ENCODE data around the gene STK16.

The STK16 gene

GRCh38 chr2:219270055-219270372 lies 24.7 kb downstream of the STK16 start:
- Histone ChIP-seq H3K4me3 (ENCODE audit: low read length) (no peak overlapping the region), H4K20me1 (ENCODE audit: insufficient read depth, low read length) (no peaks in the 10 kb centered on the region), H3K9me3 (ENCODE audit: insufficient read depth, low read length) (no peaks in the 10 kb centered on the region), H3K27me3 (ENCODE audit: low read depth, low read length) (no peaks in the 10 kb centered on the region), H3K4me2 (ENCODE audit: low read length) (no peak overlapping the region), H2AFZ (ENCODE audit: low read depth, low read length) (no peak overlapping the region), H3K36me3 (replicated peaks; ENCODE audit: low read depth, low read length) (no peaks in the 10 kb centered on the region), H3K79me2 (ENCODE audit: low read length) (no peaks in the 10 kb centered on the region), H3K27ac (ENCODE audit: low read length) (no peak overlapping the region), H3K4me1 (ENCODE audit: low read length) (no peaks in the 10 kb centered on the region), H3K9ac (ENCODE audit: low read length) (no peak overlapping the region)
- no peak for TF ChIP-seq EZH2phosphoT487 (IDR thresholded peaks at IDR 0.05; ENCODE audit: low read depth)
- TF ChIP-seq, protein P1, sequence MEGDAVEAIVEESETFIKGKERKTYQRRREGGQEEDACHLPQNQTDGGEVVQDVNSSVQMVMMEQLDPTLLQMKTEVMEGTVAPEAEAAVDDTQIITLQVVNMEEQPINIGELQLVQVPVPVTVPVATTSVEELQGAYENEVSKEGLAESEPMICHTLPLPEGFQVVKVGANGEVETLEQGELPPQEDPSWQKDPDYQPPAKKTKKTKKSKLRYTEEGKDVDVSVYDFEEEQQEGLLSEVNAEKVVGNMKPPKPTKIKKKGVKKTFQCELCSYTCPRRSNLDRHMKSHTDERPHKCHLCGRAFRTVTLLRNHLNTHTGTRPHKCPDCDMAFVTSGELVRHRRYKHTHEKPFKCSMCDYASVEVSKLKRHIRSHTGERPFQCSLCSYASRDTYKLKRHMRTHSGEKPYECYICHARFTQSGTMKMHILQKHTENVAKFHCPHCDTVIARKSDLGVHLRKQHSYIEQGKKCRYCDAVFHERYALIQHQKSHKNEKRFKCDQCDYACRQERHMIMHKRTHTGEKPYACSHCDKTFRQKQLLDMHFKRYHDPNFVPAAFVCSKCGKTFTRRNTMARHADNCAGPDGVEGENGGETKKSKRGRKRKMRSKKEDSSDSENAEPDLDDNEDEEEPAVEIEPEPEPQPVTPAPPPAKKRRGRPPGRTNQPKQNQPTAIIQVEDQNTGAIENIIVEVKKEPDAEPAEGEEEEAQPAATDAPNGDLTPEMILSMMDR (IDR thresholded peaks at IDR 0.05; ENCODE audit: low read depth, low read length), result no peak

- Histone ChIP-seq H3K27ac (ENCODE audit: low read length) (no peak overlapping the region), H3K9me3 (ENCODE audit: insufficient read depth, low read length) (no peaks in the 10 kb centered on the region), H3K9ac (ENCODE audit: low read length) (no peak overlapping the region), H3K27me3 (ENCODE audit: low read depth, low read length) (no peaks in the 10 kb centered on the region), H4K20me1 (ENCODE audit: insufficient read depth, low read length) (no peaks in the 10 kb centered on the region), H3K4me2 (ENCODE audit: low read length) (no peak overlapping the region), H3K36me3 (replicated peaks; ENCODE audit: low read depth, low read length) (no peaks in the 10 kb centered on the region), H3K4me1 (ENCODE audit: low read length) (no peaks in the 10 kb centered on the region), H3K4me3 (ENCODE audit: low read length) (no peak overlapping the region), H3K79me2 (ENCODE audit: low read length) (no peaks in the 10 kb centered on the region), H2AFZ (ENCODE audit: low read depth, low read length) (no peak overlapping the region)
- no peak for TF ChIP-seq EZH2phosphoT487 (IDR thresholded peaks at IDR 0.05; ENCODE audit: low read depth)
- TF ChIP-seq, protein P1 (IDR thresholded peaks at IDR 0.05; ENCODE audit: low read depth, low read length), result no peak
Measured at GRCh38 chr2:219271021-219271420, 25.7 kb downstream of the STK16 start.

DNA sequence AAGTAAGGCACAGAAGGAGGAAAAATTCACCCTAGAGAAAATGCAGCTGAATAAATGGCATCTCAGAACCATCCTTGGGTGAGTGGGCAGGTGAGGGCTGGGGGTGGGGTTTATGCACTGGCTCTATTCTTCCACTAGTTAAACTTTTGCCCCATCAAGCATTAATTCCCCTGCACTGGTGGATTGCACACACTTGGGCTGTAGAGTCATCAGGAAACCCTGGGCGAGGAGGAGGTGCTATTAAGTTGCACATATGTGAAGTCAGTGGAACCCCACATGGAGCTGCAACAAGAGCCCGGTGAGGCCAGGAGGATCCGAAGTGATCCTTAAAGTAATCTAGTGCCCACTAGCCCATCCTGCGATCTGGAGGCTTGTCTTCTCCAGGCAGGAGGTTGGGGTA lies 27.1 kb downstream of the STK16 start:
- Histone ChIP-seq H3K79me2 (ENCODE audit: low read length) (no peaks in the 10 kb centered on the region), H3K27ac (ENCODE audit: low read length) (no peak overlapping the region), H3K4me3 (ENCODE audit: low read length) (no peak overlapping the region), H3K9ac (ENCODE audit: low read length) (no peak overlapping the region), H3K27me3 (ENCODE audit: low read depth, low read length) (no peaks in the 10 kb centered on the region), H3K9me3 (ENCODE audit: insufficient read depth, low read length) (no peaks in the 10 kb centered on the region), H3K36me3 (replicated peaks; ENCODE audit: low read depth, low read length) (no peaks in the 10 kb centered on the region), H2AFZ (ENCODE audit: low read depth, low read length) (no peak overlapping the region), H3K4me2 (ENCODE audit: low read length) (no peak overlapping the region), H4K20me1 (ENCODE audit: insufficient read depth, low read length) (no peaks in the 10 kb centered on the region), H3K4me1 (ENCODE audit: low read length) (no peaks in the 10 kb centered on the region)
- TF ChIP-seq EZH2phosphoT487 (IDR thresholded peaks at IDR 0.05; ENCODE audit: low read depth), result no peak
- TF ChIP-seq, protein P1 (IDR thresholded peaks at IDR 0.05; ENCODE audit: low read depth, low read length), result no peak

DNA sequence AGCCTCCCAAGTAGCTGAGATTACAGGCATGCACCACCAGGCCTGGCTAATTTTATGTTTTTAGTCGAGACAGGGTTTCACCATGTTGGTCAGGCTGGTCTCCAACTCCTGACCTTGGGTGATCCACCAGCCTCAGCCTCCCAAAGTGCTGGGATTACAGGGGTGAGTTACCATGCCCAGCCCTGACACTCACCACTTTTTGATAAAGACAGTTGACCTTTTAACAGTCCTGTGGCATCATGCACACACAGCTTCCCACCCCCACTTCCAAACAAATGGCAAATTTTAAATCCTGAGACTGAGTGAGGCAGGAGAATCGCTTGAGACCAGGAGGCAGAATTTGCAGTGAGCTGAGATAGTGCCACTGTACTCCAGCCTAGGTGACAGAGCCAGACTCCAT lies 27.7 kb downstream of the STK16 start:
- Histone ChIP-seq H3K79me2 (ENCODE audit: low read length) (no peaks in the 10 kb centered on the region), H3K4me3 (ENCODE audit: low read length) (no peak overlapping the region), H3K9me3 (ENCODE audit: insufficient read depth, low read length) (no peaks in the 10 kb centered on the region), H3K4me1 (ENCODE audit: low read length) (no peaks in the 10 kb centered on the region), H3K27ac (ENCODE audit: low read length) (no peak overlapping the region), H3K27me3 (ENCODE audit: low read depth, low read length) (no peaks in the 10 kb centered on the region), H4K20me1 (ENCODE audit: insufficient read depth, low read length) (no peaks in the 10 kb centered on the region), H3K9ac (ENCODE audit: low read length) (no peak overlapping the region), H3K36me3 (replicated peaks; ENCODE audit: low read depth, low read length) (no peaks in the 10 kb centered on the region), H2AFZ (ENCODE audit: low read depth, low read length) (no peak overlapping the region), H3K4me2 (ENCODE audit: low read length) (no peak overlapping the region)
- TF ChIP-seq, protein P1 (IDR thresholded peaks at IDR 0.05; ENCODE audit: low read depth, low read length), result no peak
- no peak for TF ChIP-seq EZH2phosphoT487 (IDR thresholded peaks at IDR 0.05; ENCODE audit: low read depth)
